Prostate gland (tissue), 2 donors: Measurements from ENCODE around the gene UQCR11.

Source experiments
- POLR2A ChIP-seq: fragments of 450-650 bp; IDR thresholded peaks from one replicate; pipeline ENCODE4 v1.6.1; 2016; ENCODE audit warnings: antibody characterized with exemption, mild to moderate bottlenecking
- TF ChIP-seq, protein P1 (sequence below), 4 experiments: fragments of 200-600 bp in 2 of 4; fragments of 450-650 bp in 2 of 4; sonication (generic) in 2 of 4; IDR thresholded peaks; 1 replicate in 3 of 4; 2 replicates in 1 of 4; pipeline ENCODE4 v1.5.1; 2016 to 2019; ENCODE audit warnings: antibody characterized with exemption in 4 of 4, mild to moderate bottlenecking in 2 of 4, moderate library complexity in 2 of 4

DNA sequence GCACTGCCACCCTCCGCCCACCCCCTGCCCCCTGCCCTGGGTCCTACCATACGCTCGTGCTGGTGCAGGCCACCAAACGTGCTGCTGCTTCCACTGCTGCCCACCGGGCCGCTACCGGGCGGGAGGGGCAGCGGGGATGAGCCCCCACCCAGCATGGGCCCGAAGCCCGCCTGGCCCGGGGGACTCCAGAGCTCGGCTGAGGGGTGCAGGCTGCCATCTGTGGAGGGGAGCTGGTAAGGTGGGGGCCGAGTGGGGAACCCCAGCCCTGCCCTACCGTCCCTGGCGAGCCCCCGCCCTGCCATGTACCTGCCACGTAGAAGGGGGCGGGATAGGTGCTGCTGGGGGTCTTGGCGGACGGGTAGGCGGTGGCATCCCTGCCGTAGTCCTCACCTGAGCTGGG is 16.7 kb upstream of the UQCR11 start:
- TF ChIP-seq, protein P1, sequence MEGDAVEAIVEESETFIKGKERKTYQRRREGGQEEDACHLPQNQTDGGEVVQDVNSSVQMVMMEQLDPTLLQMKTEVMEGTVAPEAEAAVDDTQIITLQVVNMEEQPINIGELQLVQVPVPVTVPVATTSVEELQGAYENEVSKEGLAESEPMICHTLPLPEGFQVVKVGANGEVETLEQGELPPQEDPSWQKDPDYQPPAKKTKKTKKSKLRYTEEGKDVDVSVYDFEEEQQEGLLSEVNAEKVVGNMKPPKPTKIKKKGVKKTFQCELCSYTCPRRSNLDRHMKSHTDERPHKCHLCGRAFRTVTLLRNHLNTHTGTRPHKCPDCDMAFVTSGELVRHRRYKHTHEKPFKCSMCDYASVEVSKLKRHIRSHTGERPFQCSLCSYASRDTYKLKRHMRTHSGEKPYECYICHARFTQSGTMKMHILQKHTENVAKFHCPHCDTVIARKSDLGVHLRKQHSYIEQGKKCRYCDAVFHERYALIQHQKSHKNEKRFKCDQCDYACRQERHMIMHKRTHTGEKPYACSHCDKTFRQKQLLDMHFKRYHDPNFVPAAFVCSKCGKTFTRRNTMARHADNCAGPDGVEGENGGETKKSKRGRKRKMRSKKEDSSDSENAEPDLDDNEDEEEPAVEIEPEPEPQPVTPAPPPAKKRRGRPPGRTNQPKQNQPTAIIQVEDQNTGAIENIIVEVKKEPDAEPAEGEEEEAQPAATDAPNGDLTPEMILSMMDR (IDR thresholded peaks at IDR 0.05), result no peak
- no peak for TF ChIP-seq POLR2A
